Thyroid gland (tissue), 4 donors: ENCODE results near the gene IL17RD. TPM values are rescaled to one million over a fixed set of nuclear protein-coding genes. Genes with fewer than 3 reads are reported as not detected.

Experiments used
- DNase-seq, 2 donors: peaks; one replicate each; pipeline ENCODE4 v3.0.0-alpha.2; 2019
- H3K27ac ChIP-seq, 3 donors: fragments of 200-600 bp; sonication (generic); 1 replicate in 2 of 3; 2 replicates in 1 of 3; pipeline ENCODE4 v1.5.1; 2016 to 2019; ENCODE audit warnings: mild to moderate bottlenecking in 1 of 3, moderate library complexity in 1 of 3
- H3K27me3 ChIP-seq: fragments of 200-600 bp; sonication (generic); one replicate; pipeline ENCODE4 v1.5.1; 2019
- H3K36me3 ChIP-seq, 2 donors: fragments of 200-600 bp; sonication (generic); one replicate each; pipeline ENCODE4 v1.5.1; 2016 to 2019
- H3K4me1 ChIP-seq, 2 donors: fragments of 200-600 bp; sonication (generic); one replicate each; pipeline ENCODE4 v1.5.1; 2017 to 2019
- H3K4me3 ChIP-seq, 3 donors: fragments of 200-600 bp; sonication (generic); replicated peaks in 1 of 3; 1 replicate in 2 of 3; 2 replicates in 1 of 3; pipeline ENCODE4 v1.5.1; 2016; ENCODE audit warnings: mild to moderate bottlenecking in 1 of 3
- H3K9me3 ChIP-seq: fragments of 200-600 bp; sonication (generic); one replicate; pipeline ENCODE4 v1.5.1; 2017
- CTCF ChIP-seq, 6 experiments: fragments of 200-600 bp in 3 of 6; fragments of 450-650 bp in 3 of 6; sonication (generic) in 3 of 6; IDR thresholded peaks; one replicate each; pipeline ENCODE4 v1.5.1; 2016 to 2019; ENCODE audit warnings: antibody characterized with exemption in 6 of 6, mild to moderate bottlenecking in 2 of 6, inconsistent platforms in 1 of 6, moderate library complexity in 1 of 6
- POLR2A ChIP-seq, 2 donors: fragments of 450-650 bp; IDR thresholded peaks; one replicate each; pipeline ENCODE4 v1.6.1; 2017; ENCODE audit warnings: antibody characterized with exemption in 2 of 2, mild to moderate bottlenecking in 2 of 2, moderate library complexity in 1 of 2
- WGBS, 2 donors: methylation state at CpG; one replicate each; pipeline ENCODE4 v1.1.5; 2017; 5-methylcytosine and 5-hydroxymethylcytosine counted together
- intact Hi-C: fragments of 100-400 bp; cut with DNase I; formaldehyde crosslinking; loops from one replicate; pipeline ENCODE4 v1.15.1; 2023
- total RNA-seq, 4 donors: library from RNA; depleted of rRNA; stranded (reverse); fragments of >200 nt; gene quantifications; one replicate each; pipeline ENCODE4 v1.2.3, GENCODE V29; 2016

IL17RD gene
- total RNA-seq, 4 donors from 2014 or later: 0.59 to 2.6 (median 1.4) TPM

- no peaks in the 10 kb centered on the region for H3K27me3 ChIP-seq
Observed at GRCh38 chr3:57142411-57142723, 22.8 kb downstream of the IL17RD start.

DNA sequence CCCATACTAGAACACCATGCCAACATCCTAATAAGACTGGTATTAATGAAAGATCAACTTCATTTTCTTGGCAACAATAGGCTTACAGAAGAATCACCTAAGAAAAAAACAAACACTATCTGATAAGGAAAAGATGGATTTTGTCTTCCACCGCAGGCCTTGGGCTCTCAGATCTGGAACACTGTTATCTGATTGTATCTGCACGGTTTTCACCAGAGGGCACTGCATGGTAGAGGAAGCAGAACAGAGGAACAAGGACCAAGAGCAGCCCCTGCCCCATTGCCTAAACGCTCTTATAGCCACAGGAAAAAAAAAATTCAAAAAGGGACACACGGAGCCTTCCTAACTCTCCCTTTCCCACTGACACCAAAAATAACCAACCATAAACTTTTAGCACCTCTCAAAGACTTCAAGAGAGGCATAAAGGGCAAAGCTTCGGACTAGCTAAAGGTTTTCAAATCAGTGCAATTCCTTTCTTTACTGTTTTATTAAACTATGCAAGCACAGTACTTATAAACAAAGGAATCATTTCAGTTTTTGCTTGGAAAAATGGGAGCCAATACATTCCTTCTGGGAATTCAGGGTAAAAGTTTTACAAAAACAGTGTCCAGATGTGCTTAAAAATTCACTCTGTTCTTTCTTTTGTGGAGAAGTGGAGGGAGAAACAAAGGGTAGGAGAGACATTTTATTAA lies 23.3 kb downstream of the IL17RD start:
- no peak for TF ChIP-seq CTCF (IDR thresholded peaks at IDR 0.05)
- no peaks in the 10 kb centered on the region for H3K36me3 ChIP-seq
- intact Hi-C loops: no loop called here
- 53 to 63% methylated on average over 5 of the region's 5 CpGs for WGBS, 2 donors
- no peak overlapping the region for H3K27ac ChIP-seq
- no peaks in the 10 kb centered on the region for H3K9me3 ChIP-seq
- H3K4me1 ChIP-seq: peaks cover 0 to 4% of the 10 kb centered on the region in 2 donors
- H3K27me3 ChIP-seq: no peaks in the 10 kb centered on the region
- no peak for DNase-seq
- no peak overlapping the region for H3K4me3 ChIP-seq

More at GRCh38 chr3:57142411-57142723, 22.8 kb downstream of the IL17RD start:
- 72 to 77% methylated on average over 11 of the region's 11 CpGs for WGBS, 2 donors
- Histone ChIP-seq H3K4me3 (no peak overlapping the region), H3K4me1 (peaks cover 0 to 4% of the 10 kb centered on the region in 2 donors), H3K27ac (no peak overlapping the region), H3K36me3 (no peaks in the 10 kb centered on the region), H3K9me3 (no peaks in the 10 kb centered on the region)
- intact Hi-C loops: no loop called here
- TF ChIP-seq CTCF (IDR thresholded peaks at IDR 0.05): no peak
- TF ChIP-seq POLR2A (IDR thresholded peaks at IDR 0.05): no peak
- no peak for DNase-seq

- no peak overlapping the region for H3K4me3 ChIP-seq
- TF ChIP-seq CTCF (IDR thresholded peaks at IDR 0.05) (no peak), POLR2A (IDR thresholded peaks at IDR 0.05) (no peak)
- H3K4me1 ChIP-seq: peaks cover 0 to 4% of the 10 kb centered on the region in 2 donors
- DNase-seq: no peak
- no peak overlapping the region for H3K27ac ChIP-seq
- no peaks in the 10 kb centered on the region for H3K27me3 ChIP-seq
- intact Hi-C loops: no loop called here
- H3K9me3 ChIP-seq: no peaks in the 10 kb centered on the region
- 94% methylated on average over 5 of the region's 5 CpGs for WGBS, 2 donors
- no peaks in the 10 kb centered on the region for H3K36me3 ChIP-seq
Observed at GRCh38 chr3:57140894-57141293, 24.3 kb downstream of the IL17RD start.

DNA sequence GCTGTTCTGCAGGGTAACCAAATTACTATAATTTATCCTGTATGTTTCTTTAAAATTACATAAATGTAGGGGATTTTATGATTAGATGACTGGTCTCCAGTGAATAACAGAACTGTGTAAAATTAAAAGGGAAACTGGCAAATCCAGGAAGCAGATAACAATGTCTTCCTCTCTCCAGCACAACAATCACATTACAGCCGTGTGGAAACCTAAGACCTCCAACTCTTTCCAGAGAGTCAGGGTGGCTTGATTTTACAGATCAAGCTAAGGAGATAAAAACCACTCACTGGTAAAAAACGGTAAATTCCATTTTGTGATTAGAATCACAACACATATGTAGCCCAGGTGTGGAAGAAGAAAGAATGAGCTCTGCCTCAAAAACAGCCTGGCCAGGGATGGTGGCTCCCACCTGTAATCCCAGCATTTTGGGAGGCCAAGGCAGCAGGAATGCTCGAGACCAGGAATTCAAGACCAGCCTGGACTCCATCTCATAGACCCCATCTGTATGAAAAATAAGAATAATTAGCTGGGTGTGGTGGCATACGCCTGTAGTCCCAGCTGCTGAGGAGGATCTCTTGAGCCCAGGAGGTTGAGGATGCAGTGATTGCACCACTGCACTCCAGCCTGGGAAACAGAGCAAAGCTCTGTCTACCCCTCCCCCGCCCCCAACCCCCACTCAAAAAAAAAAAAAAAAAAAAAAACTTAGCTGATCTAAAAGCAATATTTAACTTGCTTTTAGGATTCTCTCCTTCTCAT lies 29.0 kb downstream of the IL17RD start:
- Histone ChIP-seq H3K27ac (no peak overlapping the region), H3K27me3 (no peaks in the 10 kb centered on the region), H3K4me1 (no peaks in the 10 kb centered on the region), H3K36me3 (no peaks in the 10 kb centered on the region), H3K9me3 (no peaks in the 10 kb centered on the region), H3K4me3 (no peak overlapping the region)
- no peak for DNase-seq
- WGBS, 2 donors: 77 to 85% methylated on average over 5 of the region's 5 CpGs
- intact Hi-C loops: no loop called here
- TF ChIP-seq CTCF (IDR thresholded peaks at IDR 0.05): no peak
- TF ChIP-seq POLR2A (IDR thresholded peaks at IDR 0.05): no peak

GRCh38 chr3:57133157-57133556 lies 32.0 kb downstream of the IL17RD start:
- intact Hi-C loops: no loop called here
- Histone ChIP-seq H3K4me1 (no peaks in the 10 kb centered on the region), H3K36me3 (no peaks in the 10 kb centered on the region), H3K9me3 (no peaks in the 10 kb centered on the region), H3K27ac (no peak overlapping the region), H3K27me3 (no peaks in the 10 kb centered on the region), H3K4me3 (no peak overlapping the region)
- TF ChIP-seq CTCF (IDR thresholded peaks at IDR 0.05) (no peak), POLR2A (IDR thresholded peaks at IDR 0.05) (no peak)
- DNase-seq: no peak
- 66 to 78% methylated on average over 4 of the region's 4 CpGs for WGBS, 2 donors
